GM23338 (cell line): ENCODE measurements around the gene METTL22. TPM values are rescaled to one million over a fixed set of nuclear protein-coding genes. Genes with fewer than 3 reads are reported as not detected.

Experiments
- ATAC-seq: fragments of 200-7000 bp; cut with Tn5 transposase; 3 replicates; pipeline ENCODE4 v1.9.1; 2020
- DNase-seq: peaks from one replicate; pipeline ENCODE4 v3.0.0-alpha.2; 2015; ENCODE audit warnings: low spot score
- H2AFZ ChIP-seq: fragments of 200-600 bp; sonication (generic); 2 replicates; pipeline ENCODE4 v1.8.0; 2016; ENCODE audit warnings: antibody characterized with exemption, mild to moderate bottlenecking, moderate library complexity
- H3F3A ChIP-seq: fragments of 200-600 bp; sonication (generic); replicated peaks from 2 replicates; pipeline ENCODE4 v1.8.0; 2017; ENCODE audit warnings: antibody characterized with exemption, mixed run types, low read depth
- H3K27ac ChIP-seq: fragments of 200-600 bp; sonication (generic); 2 replicates; pipeline ENCODE4 v1.6.1; 2016; ENCODE audit warnings: low read depth
- H3K27me3 ChIP-seq: fragments of 200-600 bp; sonication (generic); 2 replicates; pipeline ENCODE4 v1.8.0; 2016; ENCODE audit warnings: mild to moderate bottlenecking, mixed run types, moderate library complexity; ENCODE audit not compliant: insufficient read depth
- H3K36me3 ChIP-seq: fragments of 200-600 bp; sonication (generic); 2 replicates; pipeline ENCODE4 v1.8.0; 2016; ENCODE audit warnings: mild to moderate bottlenecking; ENCODE audit not compliant: insufficient read depth
- H3K4me1 ChIP-seq: fragments of 200-600 bp; sonication (generic); 2 replicates; pipeline ENCODE4 v1.8.0; 2016; ENCODE audit warnings: mild to moderate bottlenecking, moderate library complexity; ENCODE audit not compliant: insufficient read depth
- H3K4me2 ChIP-seq: fragments of 200-600 bp; sonication (generic); 2 replicates; pipeline ENCODE4 v1.7.1; 2017; ENCODE audit warnings: mixed run types
- H3K4me3 ChIP-seq: fragments of 200-600 bp; sonication (generic); 2 replicates; pipeline ENCODE4 v1.6.1; 2016; ENCODE audit warnings: mixed run types
- H3K79me2 ChIP-seq: fragments of 200-600 bp; sonication (generic); replicated peaks from 2 replicates; pipeline ENCODE4 v1.8.0; 2017; ENCODE audit warnings: mild to moderate bottlenecking; ENCODE audit not compliant: insufficient read depth
- H3K9me2 ChIP-seq: fragments of 200-600 bp; sonication (generic); 2 replicates; pipeline ENCODE4 v1.8.0; 2017; ENCODE audit not compliant: insufficient read depth
- H4K20me1 ChIP-seq: fragments of 200-600 bp; sonication (generic); replicated peaks from 2 replicates; pipeline ENCODE4 v1.8.0; 2017; ENCODE audit warnings: mild to moderate bottlenecking; ENCODE audit not compliant: insufficient read depth
- H3K27ac Mint-ChIP-seq: 2 replicates; pipeline ENCODE4 v1.8.0; 2020; ENCODE audit warnings: inconsistent platforms, mild to moderate bottlenecking, moderate library complexity, mixed read lengths
- H3K27me3 Mint-ChIP-seq: 3 replicates; pipeline ENCODE4 v1.8.0; 2022; ENCODE audit warnings: low read depth, mild to moderate bottlenecking, moderate library complexity, mixed read lengths, inconsistent platforms; ENCODE audit not compliant: insufficient read depth, poor library complexity
- H3K36me3 Mint-ChIP-seq: 3 replicates; pipeline ENCODE4 v1.8.0; 2021; ENCODE audit warnings: low read depth, mild to moderate bottlenecking, inconsistent platforms, moderate library complexity, mixed read lengths
- H3K4me1 Mint-ChIP-seq: 3 replicates; pipeline ENCODE4 v1.8.0; 2020; ENCODE audit warnings: mild to moderate bottlenecking, inconsistent platforms, mixed read lengths
- H3K4me3 Mint-ChIP-seq: 3 replicates; pipeline ENCODE4 v1.8.0; 2021; ENCODE audit warnings: moderate library complexity, mild to moderate bottlenecking, inconsistent platforms, mixed read lengths
- H3K9me3 Mint-ChIP-seq: 3 replicates; pipeline ENCODE4 v1.8.0; 2020; ENCODE audit warnings: moderate library complexity, mild to moderate bottlenecking, inconsistent platforms, mixed read lengths
- CREB1 ChIP-seq: fragments of 250-450 bp; sonication (Bioruptor Pico); IDR thresholded peaks from 2 replicates; pipeline ENCODE4 v1.5.0; 2020; ENCODE audit warnings: low read depth, mild to moderate bottlenecking, moderate library complexity
- CTCF ChIP-seq, 2 experiments: fragments of 200-600 bp in 1 of 2; sonication (generic) in 1 of 2; conservative IDR thresholded peaks; 2 replicates each; pipeline versions ENCODE4 v1.5.1 to v1.6.1; 2016 to 2017; ENCODE audit warnings: antibody characterized with exemption in 2 of 2, low read depth in 2 of 2, mild to moderate bottlenecking in 2 of 2, moderate library complexity in 1 of 2
- ETS1 ChIP-seq: IDR thresholded peaks from 2 replicates; pipeline ENCODE4 v1.6.1; 2016; ENCODE audit warnings: antibody characterized with exemption
- EZH2 ChIP-seq: fragments of 200-600 bp; sonication (generic); IDR thresholded peaks from one replicate; pipeline ENCODE4 v1.8.0; 2017; ENCODE audit warnings: antibody characterized with exemption, mild to moderate bottlenecking, low read depth; ENCODE audit not compliant: unreplicated experiment
- EZH2phosphoT487 ChIP-seq: fragments of 200-600 bp; sonication (generic); IDR thresholded peaks from one replicate; pipeline ENCODE4 v1.8.1; 2018; ENCODE audit warnings: antibody characterized with exemption; ENCODE audit not compliant: unreplicated experiment
- JUNB ChIP-seq: IDR thresholded peaks from one replicate; pipeline ENCODE4 v1.6.1; 2016; ENCODE audit warnings: antibody characterized with exemption; ENCODE audit not compliant: unreplicated experiment
- NANOG ChIP-seq: IDR thresholded peaks from 2 replicates; pipeline ENCODE4 v1.6.1; 2016; ENCODE audit warnings: antibody characterized with exemption, borderline replicate concordance
- POLR2AphosphoS5 ChIP-seq: IDR thresholded peaks from 2 replicates; pipeline ENCODE4 v1.6.1; 2016; ENCODE audit warnings: antibody characterized with exemption, low read depth
- REST ChIP-seq: IDR thresholded peaks from one replicate; pipeline ENCODE4 v1.6.1; 2018; ENCODE audit warnings: antibody characterized with exemption; ENCODE audit not compliant: unreplicated experiment
- STAT1 ChIP-seq: IDR thresholded peaks from one replicate; pipeline ENCODE4 v1.6.1; 2016; ENCODE audit warnings: antibody characterized with exemption; ENCODE audit not compliant: unreplicated experiment
- ZNF114 ChIP-seq: fragments of 250-450 bp; sonication (Bioruptor Pico); IDR thresholded peaks from 2 replicates; pipeline ENCODE4 v1.5.0; 2020; ENCODE audit warnings: mild to moderate bottlenecking, moderate library complexity
- ZNF331 ChIP-seq: fragments of 250-450 bp; sonication (Bioruptor Pico); IDR thresholded peaks from 2 replicates; pipeline ENCODE4 v1.5.0; 2020; ENCODE audit warnings: low read depth, mild to moderate bottlenecking, moderate library complexity
- ZNF462 ChIP-seq: fragments of 250-450 bp; sonication (Bioruptor Pico); IDR thresholded peaks from 2 replicates; pipeline ENCODE4 v1.5.0; 2020; ENCODE audit warnings: mild to moderate bottlenecking, moderate library complexity
- polyA plus RNA-seq: library from polyadenylated mRNA; unstranded; fragments of >200 nt; fragmentation: Nextera tagmentation; extraction: Ambion mirVana; gene quantifications from 2 replicates; pipeline ENCODE4 v1.2.1, GENCODE V29; 2016
- total RNA-seq: library from RNA; depleted of rRNA; stranded (reverse); fragments of >200 nt; shearing (Covaris generic); gene quantifications from 2 replicates; pipeline ENCODE4 v1.2.3, GENCODE V29; 2014

METTL22 gene
- total and polyA plus RNA-seq, 2 experiments from 2014 or later = 51.4 to 51.8 TPM

- H4K20me1 ChIP-seq = no peaks in the 10 kb centered on the region; the same call in 1 of the 2 replicates
- H3K27ac ChIP-seq = no peak overlapping the region
- peaks cover 52% of the 10 kb centered on the region for H3K36me3 Mint-ChIP-seq
- H3K4me3 ChIP-seq = no peak overlapping the region
- peaks cover 24% of the 10 kb centered on the region for H3K36me3 ChIP-seq
- H3F3A ChIP-seq = no peaks in the 10 kb centered on the region; the same call in 1 of the 2 replicates
- no peak overlapping the region for H3K4me2 ChIP-seq
- no peaks in the 10 kb centered on the region for H3K9me2 ChIP-seq
- peaks cover 6% of the 10 kb centered on the region for H3K4me1 Mint-ChIP-seq
- ATAC-seq = no peak
- no peaks in the 10 kb centered on the region for H3K9me3 Mint-ChIP-seq
- no peak for DNase-seq
- no peak overlapping the region for H3K4me3 Mint-ChIP-seq
- 0 out of 2 replicates have a peak, but pooled peaks cover 4% of the 10 kb centered on the region for H3K4me1 ChIP-seq
- H3K27me3 Mint-ChIP-seq = peaks cover 12% of the 10 kb centered on the region
- no peak overlapping the region for H3K27ac Mint-ChIP-seq
- H3K27me3 ChIP-seq = no peaks in the 10 kb centered on the region
- H3K79me2 ChIP-seq = no peaks in the 10 kb centered on the region; the same call in 1 of the 2 replicates
- TF ChIP-seq ZNF114 (CRISPR knock-in tag) = no peak
- no peak for TF ChIP-seq CREB1
- no peak for TF ChIP-seq JUNB
- no peak for TF ChIP-seq ZNF462 (CRISPR knock-in tag)
- no peak for TF ChIP-seq POLR2AphosphoS5
- TF ChIP-seq EZH2phosphoT487 = no peak
- TF ChIP-seq NANOG = no peak
- TF ChIP-seq CTCF (conservative IDR thresholded peaks at IDR 0.05; ENCODE audit: low read depth in 2 of 2) = no peak
- no peak for TF ChIP-seq REST
- no peak for TF ChIP-seq EZH2
- no peak for TF ChIP-seq ZNF331 (CRISPR knock-in tag)
- TF ChIP-seq ETS1 = no peak
- no peak for TF ChIP-seq STAT1
- no peak overlapping the region for H2AFZ ChIP-seq
Measured at GRCh38 chr16:8648877-8649276, 27.4 kb downstream of the METTL22 start.
